PFSK-1 (cell line): Measurements from ENCODE around the gene HIC1.
A peak's percentile ranks its signal among the peaks of the same experiment; 100 is the strongest.

Experiments used
- FOXP2 ChIP-seq: optimal IDR thresholded peaks from 2 replicates; pipeline ENCODE3; 2011; ENCODE audit warnings: borderline replicate concordance, control low read depth, inconsistent platforms; ENCODE audit not compliant: insufficient read depth; ENCODE audit errors: extremely low read length, extremely low read depth
- POLR2AphosphoS5 ChIP-seq: IDR thresholded peaks from 2 replicates; pipeline ENCODE4 v1.6.1; 2012; ENCODE audit warnings: low read depth, mild to moderate bottlenecking, control low read depth, low read length, moderate library complexity
- SIN3A ChIP-seq: IDR thresholded peaks from 2 replicates; pipeline ENCODE4 v1.6.1; 2012; ENCODE audit warnings: mild to moderate bottlenecking, low read length, moderate library complexity, borderline replicate concordance; ENCODE audit not compliant: insufficient read depth
- TAF1 ChIP-seq: IDR thresholded peaks from 2 replicates; pipeline ENCODE4 v1.6.1; 2012; ENCODE audit warnings: low read length, control low read depth, borderline replicate concordance; ENCODE audit not compliant: insufficient read depth
- TF ChIP-seq, protein P1 (sequence below), 2 experiments: IDR thresholded peaks; 2 replicates each; pipeline versions ENCODE4 v1.6.1 to v1.8.0; 2011 to 2012; ENCODE audit warnings: low read depth in 2 of 2, low read length in 2 of 2, control low read depth in 1 of 2, inconsistent platforms in 1 of 2, mild to moderate bottlenecking in 1 of 2, moderate library complexity in 1 of 2; ENCODE audit not compliant: insufficient read depth in 1 of 2

The HIC1 gene

GRCh38 chr17:2092253-2092652 is 37.4 kb downstream of the HIC1 start:
- TF ChIP-seq, protein P1, sequence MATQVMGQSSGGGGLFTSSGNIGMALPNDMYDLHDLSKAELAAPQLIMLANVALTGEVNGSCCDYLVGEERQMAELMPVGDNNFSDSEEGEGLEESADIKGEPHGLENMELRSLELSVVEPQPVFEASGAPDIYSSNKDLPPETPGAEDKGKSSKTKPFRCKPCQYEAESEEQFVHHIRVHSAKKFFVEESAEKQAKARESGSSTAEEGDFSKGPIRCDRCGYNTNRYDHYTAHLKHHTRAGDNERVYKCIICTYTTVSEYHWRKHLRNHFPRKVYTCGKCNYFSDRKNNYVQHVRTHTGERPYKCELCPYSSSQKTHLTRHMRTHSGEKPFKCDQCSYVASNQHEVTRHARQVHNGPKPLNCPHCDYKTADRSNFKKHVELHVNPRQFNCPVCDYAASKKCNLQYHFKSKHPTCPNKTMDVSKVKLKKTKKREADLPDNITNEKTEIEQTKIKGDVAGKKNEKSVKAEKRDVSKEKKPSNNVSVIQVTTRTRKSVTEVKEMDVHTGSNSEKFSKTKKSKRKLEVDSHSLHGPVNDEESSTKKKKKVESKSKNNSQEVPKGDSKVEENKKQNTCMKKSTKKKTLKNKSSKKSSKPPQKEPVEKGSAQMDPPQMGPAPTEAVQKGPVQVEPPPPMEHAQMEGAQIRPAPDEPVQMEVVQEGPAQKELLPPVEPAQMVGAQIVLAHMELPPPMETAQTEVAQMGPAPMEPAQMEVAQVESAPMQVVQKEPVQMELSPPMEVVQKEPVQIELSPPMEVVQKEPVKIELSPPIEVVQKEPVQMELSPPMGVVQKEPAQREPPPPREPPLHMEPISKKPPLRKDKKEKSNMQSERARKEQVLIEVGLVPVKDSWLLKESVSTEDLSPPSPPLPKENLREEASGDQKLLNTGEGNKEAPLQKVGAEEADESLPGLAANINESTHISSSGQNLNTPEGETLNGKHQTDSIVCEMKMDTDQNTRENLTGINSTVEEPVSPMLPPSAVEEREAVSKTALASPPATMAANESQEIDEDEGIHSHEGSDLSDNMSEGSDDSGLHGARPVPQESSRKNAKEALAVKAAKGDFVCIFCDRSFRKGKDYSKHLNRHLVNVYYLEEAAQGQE (IDR thresholded peaks at IDR 0.05; ENCODE audit: insufficient read depth in 1 of 2, low read depth in 2 of 2, low read length in 2 of 2): no peak
- TF ChIP-seq SIN3A (no peak), FOXP2 (no peak), TAF1 (no peak), POLR2AphosphoS5 (no peak)

- TF ChIP-seq POLR2AphosphoS5 (no peak), SIN3A (no peak), TAF1 (no peak), FOXP2 (no peak)
- TF ChIP-seq, protein P1 (IDR thresholded peaks at IDR 0.05; ENCODE audit: insufficient read depth in 1 of 2, low read depth in 2 of 2, low read length in 2 of 2): no peak
Observed at GRCh38 chr17:2093349-2093748, 38.4 kb downstream of the HIC1 start.

DNA sequence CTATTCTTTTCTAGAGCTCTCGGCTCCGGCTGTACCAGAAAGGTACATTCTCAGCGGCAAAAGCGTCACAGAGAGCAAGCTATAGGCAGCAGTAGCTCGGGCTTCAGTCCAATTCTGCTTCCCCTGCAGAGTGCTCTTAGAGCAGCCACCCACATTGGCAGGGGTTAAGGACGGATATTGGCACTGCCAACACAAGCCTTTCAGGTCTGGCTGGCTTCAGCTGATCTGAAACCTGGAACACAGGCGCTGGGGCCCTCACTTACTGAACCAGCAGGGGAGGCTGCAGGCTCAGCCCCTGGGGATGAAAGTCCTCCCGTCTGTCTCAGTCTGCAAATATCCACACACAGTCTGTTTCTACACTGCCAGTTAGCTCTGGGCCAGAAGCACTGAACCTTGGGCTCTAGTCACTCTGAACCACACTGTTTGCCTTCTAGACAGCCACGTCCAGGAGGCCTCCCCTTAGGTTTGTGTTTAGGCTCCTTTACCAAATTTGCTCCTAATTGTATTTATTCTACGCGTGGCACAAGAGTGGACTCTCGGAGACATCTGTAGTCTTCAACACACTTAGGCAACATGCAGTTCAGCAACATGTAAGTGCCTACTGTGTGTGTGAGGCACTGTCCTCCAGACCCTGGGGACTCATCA is 40.1 kb downstream of the HIC1 start:
- TF ChIP-seq FOXP2: no peak

GRCh38 chr17:2095536-2095910 is 40.6 kb downstream of the HIC1 start:
- TF ChIP-seq SIN3A (no peak), TAF1 (no peak), FOXP2 (no peak), POLR2AphosphoS5 (no peak)
- TF ChIP-seq, protein P1 (IDR thresholded peaks at IDR 0.05; ENCODE audit: insufficient read depth in 1 of 2, low read depth in 2 of 2, low read length in 2 of 2): no peak

DNA sequence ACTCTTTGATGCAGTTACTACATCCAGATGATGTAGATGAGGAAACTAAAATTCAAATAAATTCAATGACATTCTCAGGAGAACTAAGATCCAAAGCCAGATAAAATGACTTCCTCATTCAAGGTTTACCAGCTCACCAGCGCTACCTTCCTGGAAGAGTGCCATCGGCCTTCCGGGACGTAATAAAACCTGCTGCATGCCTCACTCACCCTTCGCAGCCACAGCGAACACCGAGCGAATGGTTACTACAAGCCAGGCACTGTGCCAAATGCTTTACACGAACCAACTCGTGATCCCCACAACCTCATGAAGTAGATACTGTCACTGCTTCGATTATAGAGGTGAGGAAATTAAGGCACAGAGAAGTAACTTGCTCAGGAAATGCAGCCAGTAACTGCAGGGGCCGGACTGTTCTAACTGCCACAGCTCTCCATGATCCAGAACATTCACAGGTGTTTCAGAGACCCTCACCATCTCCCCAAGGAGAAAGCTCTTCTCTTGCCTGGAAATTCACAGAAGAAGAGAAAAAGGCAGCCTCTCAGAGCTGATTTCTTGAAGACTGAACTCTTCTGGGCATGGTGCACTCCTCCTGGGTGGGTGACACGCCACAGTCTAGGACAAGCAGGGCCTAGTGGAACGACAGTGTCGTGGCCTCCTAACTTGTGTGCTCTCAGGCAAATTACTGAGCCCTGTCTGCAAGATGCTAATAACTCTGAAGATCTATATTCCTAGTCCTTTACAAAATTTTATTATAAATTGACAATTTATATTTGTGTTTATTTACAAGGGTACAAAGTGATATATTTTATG is 46.8 kb downstream of the HIC1 start:
- TF ChIP-seq SIN3A: peak; percentile 46; the same call in 1 of the 2 replicates
- TF ChIP-seq, protein P1 (IDR thresholded peaks at IDR 0.05; ENCODE audit: insufficient read depth in 1 of 2, low read depth in 2 of 2, low read length in 2 of 2): no peak
- TF ChIP-seq POLR2AphosphoS5: no peak
